Measurements from ENCODE around the gene SULT1C2. TPM values are rescaled to one million over a fixed set of nuclear protein-coding genes. Genes with fewer than 3 reads are reported as not detected.

SULT1C2 gene
- polyA plus RNA-seq, result 100 to 1,000 TPM in 1 of 4 donors, 1 to 10 TPM in 2, not detected in 1; 2.7 to 252 (median 4.9) TPM
- long read RNA-seq, donor 1, result 0 reads
- long read RNA-seq, donor 2, full-length matches to known transcripts, result 12 of 27 reads
- long read RNA-seq, donor 2, partial matches to known transcripts, result 15 of 27 reads
- long read RNA-seq, donor 2, other reads (novel, unspliced or antisense), result 0 of 27 reads
- long read RNA-seq, donor 3, full-length matches to known transcripts, result 19 of 50 reads
- long read RNA-seq, donor 3, partial matches to known transcripts, result 31 of 50 reads
- long read RNA-seq, donor 3, other reads (novel, unspliced or antisense), result 0 of 50 reads
- long read RNA-seq, donor 4, full-length matches to known transcripts, result 1 of 1 reads
- long read RNA-seq, donor 4, partial matches to known transcripts, result 0 of 1 reads
- long read RNA-seq, donor 4, other reads (novel, unspliced or antisense), result 0 of 1 reads
- long read RNA-seq, donor 5, full-length matches to known transcripts, result 7 of 12 reads
- long read RNA-seq, donor 5, partial matches to known transcripts, result 5 of 12 reads
- long read RNA-seq, donor 5, other reads (novel, unspliced or antisense), result 0 of 12 reads
- long read RNA-seq, donor 6, full-length matches to known transcripts, result 36 of 74 reads
- long read RNA-seq, donor 6, partial matches to known transcripts, result 38 of 74 reads
- long read RNA-seq, donor 6, other reads (novel, unspliced or antisense), result 0 of 74 reads
- long read RNA-seq, donor 7, result 0 reads
- long read RNA-seq, donor 8, result 0 reads
- long read RNA-seq, donor 9, full-length matches to known transcripts, result 3 of 14 reads
- long read RNA-seq, donor 9, partial matches to known transcripts, result 11 of 14 reads
- long read RNA-seq, donor 9, other reads (novel, unspliced or antisense), result 0 of 14 reads
- long read RNA-seq, donor 10, full-length matches to known transcripts, result 13 of 52 reads
- long read RNA-seq, donor 10, partial matches to known transcripts, result 39 of 52 reads
- long read RNA-seq, donor 10, other reads (novel, unspliced or antisense), result 0 of 52 reads

- DNase-seq, result peak; percentile 72 to 93
- H3K9me3 ChIP-seq (ENCODE audit: control insufficient read depth in 2 of 2, insufficient read depth in 1 of 2, low read depth in 1 of 2, low read length in 1 of 2), result peaks cover 0 to 12% of the 10 kb centered on the region in 2 donors
- H3K27me3 ChIP-seq (ENCODE audit: control insufficient read depth in 3 of 3, insufficient read depth in 3 of 3, low read length in 3 of 3), result no peaks in the 10 kb centered on the region
- no peak for FAIRE-seq
- H3K4me1 ChIP-seq (ENCODE audit: control insufficient read depth in 3 of 3, insufficient read depth in 2 of 3, low read depth in 1 of 3, low read length in 2 of 3), result peaks cover 2 to 40% (median 3%) of the 10 kb centered on the region in 3 donors
- H3K27ac ChIP-seq (ENCODE audit: low read depth in 1 of 3, low read length in 2 of 3), result peak within 1 kb of the TSS in 1 of 3 donors; percentile 96
- WGBS, 3 donors, result 32 to 41% (median 33%) methylated on average over 7 of the region's 7 CpGs
- peak within 1 kb of the TSS in 1 of 3 donors; percentile 67 for H3K4me3 ChIP-seq (ENCODE audit: low read depth in 1 of 3, low read length in 3 of 3)
- peaks cover 0 to 12% (median 0%) of the 10 kb centered on the region in 3 donors for H3K36me3 ChIP-seq (ENCODE audit: control insufficient read depth in 3 of 3, insufficient read depth in 2 of 3, low read depth in 1 of 3, low read length in 3 of 3)
Observed at GRCh38 chr2:108288534-108289106, at the start of gene SULT1C2. SULT1C2 (plus strand) TSS chr2:108288895; CDS start chr2:108293668, 4,773 bp downstream.

DNA sequence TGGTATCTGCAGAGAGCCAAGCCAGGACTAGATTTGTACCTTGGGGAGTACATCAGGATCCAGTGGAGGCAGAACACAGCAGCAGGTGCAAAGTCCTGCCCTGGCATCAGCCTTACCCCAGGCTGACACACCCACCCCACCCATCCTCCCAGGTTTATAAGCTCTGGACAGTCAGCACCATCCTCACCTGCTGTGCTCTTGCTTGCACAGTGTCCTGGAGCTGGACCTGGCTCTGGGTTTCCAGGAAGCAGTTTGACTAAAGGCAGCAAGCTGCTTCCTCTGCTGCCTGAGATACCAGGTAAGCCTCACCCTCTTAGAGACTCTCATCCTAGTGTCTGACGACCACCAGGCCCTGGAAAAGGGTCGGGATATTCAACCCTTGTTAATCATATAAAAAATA, 48.9 kb upstream of the SULT1C2 start, which contains the start of gene SULT1C3:
TSS of gene SULT1C3 (plus strand) at position 183 of the 400 bp plus-strand sequence. CDS start 7,227 bp downstream, outside the sequence.
- WGBS, 3 donors, result 34 to 79% (median 70%) methylated on average over 2 of the region's 2 CpGs
- no peaks in the 10 kb centered on the region for H3K27me3 ChIP-seq (ENCODE audit: control insufficient read depth in 3 of 3, insufficient read depth in 3 of 3, low read length in 3 of 3)
- H3K27ac ChIP-seq (ENCODE audit: low read depth in 1 of 3, low read length in 2 of 3), result peak within 1 kb of the TSS in 2 of 3 donors; percentile 46 to 64
- FAIRE-seq (no peak), DNase-seq (peak; percentile 67 to 81)
- peaks cover 0 to 2% (median 0%) of the 10 kb centered on the region in 3 donors for H3K36me3 ChIP-seq (ENCODE audit: control insufficient read depth in 3 of 3, insufficient read depth in 2 of 3, low read depth in 1 of 3, low read length in 3 of 3)
- H3K4me3 ChIP-seq (ENCODE audit: low read depth in 1 of 3, low read length in 3 of 3), result no peak within 1 kb of the TSS
- H3K4me1 ChIP-seq (ENCODE audit: control insufficient read depth in 3 of 3, insufficient read depth in 2 of 3, low read depth in 1 of 3, low read length in 2 of 3), result peaks cover 0 to 11% (median 0%) of the 10 kb centered on the region in 3 donors
- peaks cover 0 to 13% of the 10 kb centered on the region in 2 donors for H3K9me3 ChIP-seq (ENCODE audit: control insufficient read depth in 2 of 2, insufficient read depth in 1 of 2, low read depth in 1 of 2, low read length in 1 of 2)

DNA sequence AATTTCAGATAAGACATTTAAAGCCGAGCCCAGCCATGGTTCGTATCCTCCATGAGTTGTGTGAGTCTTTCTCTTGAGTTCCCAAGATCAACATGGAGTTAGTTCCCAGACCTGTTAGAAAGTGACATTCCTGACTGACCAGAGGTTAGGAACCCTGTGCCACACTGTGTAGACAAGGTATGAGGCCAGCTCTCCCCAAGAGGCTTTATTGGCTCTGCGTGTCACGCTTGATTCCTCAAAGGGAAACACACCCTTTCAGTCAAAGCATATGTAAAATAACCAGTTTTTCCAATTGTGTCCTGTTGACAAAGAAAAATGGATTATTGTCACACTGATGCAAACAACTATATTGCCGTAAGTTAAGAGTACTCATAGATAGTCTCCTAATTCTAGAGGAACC, 47.7 kb upstream of the SULT1C2 start:
- 94 to 95% (median 94%) methylated on average over 5 of the region's 5 CpGs for WGBS, 3 donors
- peaks cover 0 to 2% (median 0%) of the 10 kb centered on the region in 3 donors for H3K36me3 ChIP-seq (ENCODE audit: control insufficient read depth in 3 of 3, insufficient read depth in 2 of 3, low read depth in 1 of 3, low read length in 3 of 3)
- FAIRE-seq (no peak), DNase-seq (no peak)
- no peaks in the 10 kb centered on the region for H3K27me3 ChIP-seq (ENCODE audit: control insufficient read depth in 3 of 3, insufficient read depth in 3 of 3, low read length in 3 of 3)
- H3K4me3 ChIP-seq (ENCODE audit: low read depth in 1 of 3, low read length in 3 of 3), result no peak overlapping the region
- peaks cover 0 to 14% of the 10 kb centered on the region in 2 donors for H3K9me3 ChIP-seq (ENCODE audit: control insufficient read depth in 2 of 2, insufficient read depth in 1 of 2, low read depth in 1 of 2, low read length in 1 of 2)
- H3K27ac ChIP-seq (ENCODE audit: low read depth in 1 of 3, low read length in 2 of 3), result no peak overlapping the region
- H3K4me1 ChIP-seq (ENCODE audit: control insufficient read depth in 3 of 3, insufficient read depth in 2 of 3, low read depth in 1 of 3, low read length in 2 of 3), result peaks cover 0 to 16% (median 0%) of the 10 kb centered on the region in 3 donors

DNA sequence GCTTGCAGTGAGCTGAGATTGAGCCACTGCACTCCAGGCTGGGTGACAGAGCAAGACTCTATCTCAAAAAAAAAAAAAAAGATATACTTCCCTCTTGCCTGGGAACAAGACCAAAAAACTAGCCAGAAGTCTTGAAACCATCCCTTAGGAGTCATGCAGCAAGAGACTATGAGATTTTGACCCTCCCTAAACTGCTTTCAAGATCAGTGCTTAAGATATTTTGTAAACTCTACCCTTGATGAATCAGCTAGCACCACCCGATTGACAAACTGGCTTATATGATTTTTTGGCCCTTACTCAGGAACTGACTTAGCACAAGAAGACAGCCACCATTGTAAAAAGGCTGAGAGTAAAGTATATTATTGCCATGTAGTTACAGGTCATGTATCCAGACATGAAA, 45.1 kb upstream of the SULT1C2 start:
- Histone ChIP-seq H3K4me1 (ENCODE audit: control insufficient read depth in 3 of 3, insufficient read depth in 2 of 3, low read depth in 1 of 3, low read length in 2 of 3) (peaks cover 0 to 16% (median 0%) of the 10 kb centered on the region in 3 donors), H3K9me3 (ENCODE audit: control insufficient read depth in 2 of 2, insufficient read depth in 1 of 2, low read depth in 1 of 2, low read length in 1 of 2) (peaks cover 0 to 6% of the 10 kb centered on the region in 2 donors), H3K27ac (ENCODE audit: low read depth in 1 of 3, low read length in 2 of 3) (no peak overlapping the region), H3K27me3 (ENCODE audit: control insufficient read depth in 3 of 3, insufficient read depth in 3 of 3, low read length in 3 of 3) (no peaks in the 10 kb centered on the region), H3K36me3 (ENCODE audit: control insufficient read depth in 3 of 3, insufficient read depth in 2 of 3, low read depth in 1 of 3, low read length in 3 of 3) (no peaks in the 10 kb centered on the region), H3K4me3 (ENCODE audit: low read depth in 1 of 3, low read length in 3 of 3) (no peak overlapping the region)
- FAIRE-seq (no peak), DNase-seq (no peak)
- WGBS, 3 donors, result 42 to 62% (median 60%) methylated on average over 1 of the region's 1 CpG

DNA sequence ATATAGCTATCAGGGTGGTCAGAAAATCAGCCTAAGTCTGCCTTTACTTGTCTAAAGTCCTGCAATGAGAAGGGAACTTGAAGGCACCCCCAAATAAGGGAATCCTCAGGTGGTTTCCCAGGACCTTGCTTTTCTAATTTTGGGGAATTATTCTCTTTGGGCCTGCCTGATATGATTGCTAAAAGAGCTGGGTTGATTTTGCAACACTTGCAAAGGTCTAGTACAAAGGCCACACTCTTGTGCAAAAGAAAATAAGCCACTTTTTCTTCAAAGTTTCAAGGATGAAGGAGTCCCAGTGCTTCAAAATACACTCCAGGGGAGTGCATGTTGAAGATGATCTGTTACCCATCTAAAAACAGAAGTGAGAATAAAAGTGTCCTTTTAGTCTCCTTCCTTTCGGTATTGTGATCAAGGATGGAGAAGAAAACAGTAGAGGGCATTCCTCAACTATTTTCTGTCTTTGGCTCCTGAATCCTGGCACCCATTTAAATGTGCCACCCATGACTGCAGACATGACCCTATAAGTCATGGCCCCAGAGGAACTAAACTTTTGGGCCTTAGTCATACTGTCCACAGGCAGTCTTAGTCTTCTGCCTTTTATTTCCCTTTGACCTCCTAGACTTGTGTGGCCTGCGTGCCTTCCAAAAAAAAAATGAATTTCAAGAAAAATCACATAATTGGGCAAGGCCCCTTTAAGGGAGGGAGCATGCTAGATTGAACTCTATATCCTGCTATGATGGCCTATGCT, 43.9 kb upstream of the SULT1C2 start:
- WGBS, 3 donors, result 82 to 96% (median 88%) methylated on average over 2 of the region's 2 CpGs
- H3K27me3 ChIP-seq (ENCODE audit: control insufficient read depth in 3 of 3, insufficient read depth in 3 of 3, low read length in 3 of 3), result no peaks in the 10 kb centered on the region
- peaks cover 0 to 6% of the 10 kb centered on the region in 2 donors for H3K9me3 ChIP-seq (ENCODE audit: control insufficient read depth in 2 of 2, insufficient read depth in 1 of 2, low read depth in 1 of 2, low read length in 1 of 2)
- DNase-seq (no peak), FAIRE-seq (no peak)
- H3K4me1 ChIP-seq (ENCODE audit: control insufficient read depth in 3 of 3, insufficient read depth in 2 of 3, low read depth in 1 of 3, low read length in 2 of 3), result peaks cover 0 to 10% (median 0%) of the 10 kb centered on the region in 3 donors
- no peaks in the 10 kb centered on the region for H3K36me3 ChIP-seq (ENCODE audit: control insufficient read depth in 3 of 3, insufficient read depth in 2 of 3, low read depth in 1 of 3, low read length in 3 of 3)
- H3K27ac ChIP-seq (ENCODE audit: low read depth in 1 of 3, low read length in 2 of 3), result no peak overlapping the region
- no peak overlapping the region for H3K4me3 ChIP-seq (ENCODE audit: low read depth in 1 of 3, low read length in 3 of 3)

DNA sequence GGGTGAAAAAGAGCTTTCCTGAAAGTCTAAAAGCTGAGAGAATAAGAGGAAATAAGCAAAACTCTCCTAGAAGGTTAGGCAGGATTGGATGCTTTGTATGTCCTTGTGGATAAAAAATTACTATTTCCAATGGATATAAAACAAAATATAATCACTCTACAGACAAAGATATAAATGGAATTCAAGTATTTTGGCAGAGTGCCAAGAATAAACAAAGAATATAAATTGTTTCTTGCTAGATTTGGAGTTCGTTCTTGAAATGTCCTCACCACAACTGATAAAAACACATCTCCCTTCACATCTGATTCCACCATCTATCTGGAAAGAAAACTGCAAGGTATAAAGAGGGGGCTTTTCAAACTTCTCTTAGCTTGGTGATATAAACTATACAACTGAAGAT, 35.6 kb upstream of the SULT1C2 start:
- Histone ChIP-seq H3K4me1 (ENCODE audit: control insufficient read depth in 3 of 3, insufficient read depth in 2 of 3, low read depth in 1 of 3, low read length in 2 of 3) (peaks cover 0 to 4% (median 0%) of the 10 kb centered on the region in 3 donors), H3K27ac (ENCODE audit: low read depth in 1 of 3, low read length in 2 of 3) (no peak overlapping the region), H3K9me3 (ENCODE audit: control insufficient read depth in 2 of 2, insufficient read depth in 1 of 2, low read depth in 1 of 2, low read length in 1 of 2) (no peaks in the 10 kb centered on the region), H3K4me3 (ENCODE audit: low read depth in 1 of 3, low read length in 3 of 3) (no peak overlapping the region), H3K27me3 (ENCODE audit: control insufficient read depth in 3 of 3, insufficient read depth in 3 of 3, low read length in 3 of 3) (no peaks in the 10 kb centered on the region), H3K36me3 (ENCODE audit: control insufficient read depth in 3 of 3, insufficient read depth in 2 of 3, low read depth in 1 of 3, low read length in 3 of 3) (no peaks in the 10 kb centered on the region)
- 18 to 31% (median 26%) methylated on average over 1 of the region's 1 CpG for WGBS, 3 donors
- DNase-seq (no peak), FAIRE-seq (no peak)

GRCh38 chr2:108257757-108258331, 30.9 kb upstream of the SULT1C2 start:
- Histone ChIP-seq H3K27ac (ENCODE audit: low read depth in 1 of 3, low read length in 2 of 3) (peak overlapping the region in 1 of 3 donors; percentile 40), H3K4me1 (ENCODE audit: control insufficient read depth in 3 of 3, insufficient read depth in 2 of 3, low read depth in 1 of 3, low read length in 2 of 3) (peaks cover 0 to 21% (median 0%) of the 10 kb centered on the region in 3 donors), H3K9me3 (ENCODE audit: control insufficient read depth in 2 of 2, insufficient read depth in 1 of 2, low read depth in 1 of 2, low read length in 1 of 2) (no peaks in the 10 kb centered on the region), H3K4me3 (ENCODE audit: low read depth in 1 of 3, low read length in 3 of 3) (no peak overlapping the region), H3K27me3 (ENCODE audit: control insufficient read depth in 3 of 3, insufficient read depth in 3 of 3, low read length in 3 of 3) (no peaks in the 10 kb centered on the region), H3K36me3 (ENCODE audit: control insufficient read depth in 3 of 3, insufficient read depth in 2 of 3, low read depth in 1 of 3, low read length in 3 of 3) (no peaks in the 10 kb centered on the region)
- WGBS, 3 donors, result 59 to 69% (median 62%) methylated on average over 3 of the region's 3 CpGs
- FAIRE-seq (no peak), DNase-seq (peak in 1 of 2 donors; percentile 46)
